GM18520 (cell line): ENCODE measurements around the gene ZNF775.

Source experiments
- ATAC-seq: cut with Tn5 transposase; IDR thresholded peaks from one replicate; pipeline ENCODE4 v1.9.1; 2021; ENCODE audit not compliant: unreplicated experiment

Gene ZNF775

GRCh38 chr7:150368884-150369747, 10.0 kb upstream of the ZNF775 start:
- ATAC-seq: peak; percentile 4

DNA sequence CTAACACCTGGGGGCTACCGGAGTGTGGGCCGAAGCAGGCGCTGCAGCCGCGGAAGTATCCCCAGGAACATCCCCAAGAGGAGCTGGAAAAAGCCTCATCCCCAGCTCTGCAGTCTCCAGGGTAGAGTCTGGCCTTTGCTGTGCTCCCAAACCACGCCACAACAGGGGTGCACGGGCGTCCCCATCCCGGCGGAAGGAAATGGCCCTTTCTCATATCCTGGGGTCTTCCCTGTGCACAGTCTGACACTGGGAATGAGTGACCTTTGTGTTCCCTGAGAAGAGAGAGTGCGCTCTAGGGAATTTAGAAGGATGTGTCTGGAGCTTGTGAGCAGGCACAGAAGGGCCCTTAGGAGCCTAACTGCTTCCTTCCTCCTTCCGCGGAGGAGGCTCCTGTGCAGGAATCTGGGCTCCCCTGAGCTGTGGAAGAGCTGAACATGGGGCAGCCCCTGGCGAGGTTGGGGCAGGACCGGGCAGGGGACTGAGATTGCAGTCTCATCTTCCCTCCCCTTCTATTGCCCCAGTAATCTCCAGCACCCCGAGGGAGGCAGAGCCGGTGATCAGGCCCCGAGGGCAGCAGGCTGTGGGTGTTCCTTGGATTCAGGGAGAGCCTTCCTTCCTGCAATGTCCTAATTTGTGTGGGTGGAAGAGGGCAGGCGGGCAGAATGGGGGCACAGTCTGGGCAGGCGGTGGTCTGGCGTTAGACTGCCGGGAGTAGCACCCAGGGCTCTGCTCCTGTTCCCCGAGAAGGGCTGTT, 9.2 kb upstream of the ZNF775 start:
- ATAC-seq: no peak

- ATAC-seq: no peak
These were observed 8.5 kb upstream of the ZNF775 start for GRCh38 chr7:150370612-150371071.

DNA sequence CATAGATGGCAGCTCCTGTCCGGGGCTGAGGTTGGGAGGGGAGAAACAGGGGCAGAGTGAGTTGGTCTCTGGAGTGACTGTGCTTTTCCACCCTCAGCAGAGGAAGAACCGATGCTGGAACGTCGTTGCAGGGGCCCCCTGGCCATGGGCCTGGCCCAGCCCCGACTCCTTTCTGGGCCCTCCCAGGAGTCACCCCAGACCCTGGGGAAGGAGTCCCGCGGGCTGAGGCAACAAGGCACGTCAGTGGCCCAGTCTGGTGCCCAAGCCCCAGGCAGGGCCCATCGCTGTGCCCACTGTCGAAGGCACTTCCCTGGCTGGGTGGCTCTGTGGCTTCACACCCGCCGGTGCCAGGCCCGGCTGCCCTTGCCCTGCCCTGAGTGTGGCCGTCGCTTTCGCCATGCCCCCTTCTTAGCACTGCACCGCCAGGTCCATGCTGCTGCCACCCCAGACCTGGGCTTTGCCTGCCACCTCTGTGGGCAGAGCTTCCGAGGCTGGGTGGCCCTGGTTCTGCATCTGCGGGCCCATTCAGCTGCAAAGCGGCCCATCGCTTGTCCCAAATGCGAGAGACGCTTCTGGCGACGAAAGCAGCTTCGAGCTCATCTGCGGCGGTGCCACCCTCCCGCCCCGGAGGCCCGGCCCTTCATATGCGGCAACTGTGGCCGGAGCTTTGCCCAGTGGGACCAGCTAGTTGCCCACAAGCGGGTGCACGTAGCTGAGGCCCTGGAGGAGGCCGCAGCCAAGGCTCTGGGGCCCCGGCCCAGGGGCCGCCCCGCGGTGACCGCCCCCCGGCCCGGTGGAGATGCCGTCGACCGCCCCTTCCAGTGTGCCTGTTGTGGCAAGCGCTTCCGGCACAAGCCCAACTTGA, 7.8 kb upstream of the ZNF775 start:
- ATAC-seq: no peak

- no peak for ATAC-seq
These were observed 7.2 kb upstream of the ZNF775 start for GRCh38 chr7:150371996-150372270.

DNA sequence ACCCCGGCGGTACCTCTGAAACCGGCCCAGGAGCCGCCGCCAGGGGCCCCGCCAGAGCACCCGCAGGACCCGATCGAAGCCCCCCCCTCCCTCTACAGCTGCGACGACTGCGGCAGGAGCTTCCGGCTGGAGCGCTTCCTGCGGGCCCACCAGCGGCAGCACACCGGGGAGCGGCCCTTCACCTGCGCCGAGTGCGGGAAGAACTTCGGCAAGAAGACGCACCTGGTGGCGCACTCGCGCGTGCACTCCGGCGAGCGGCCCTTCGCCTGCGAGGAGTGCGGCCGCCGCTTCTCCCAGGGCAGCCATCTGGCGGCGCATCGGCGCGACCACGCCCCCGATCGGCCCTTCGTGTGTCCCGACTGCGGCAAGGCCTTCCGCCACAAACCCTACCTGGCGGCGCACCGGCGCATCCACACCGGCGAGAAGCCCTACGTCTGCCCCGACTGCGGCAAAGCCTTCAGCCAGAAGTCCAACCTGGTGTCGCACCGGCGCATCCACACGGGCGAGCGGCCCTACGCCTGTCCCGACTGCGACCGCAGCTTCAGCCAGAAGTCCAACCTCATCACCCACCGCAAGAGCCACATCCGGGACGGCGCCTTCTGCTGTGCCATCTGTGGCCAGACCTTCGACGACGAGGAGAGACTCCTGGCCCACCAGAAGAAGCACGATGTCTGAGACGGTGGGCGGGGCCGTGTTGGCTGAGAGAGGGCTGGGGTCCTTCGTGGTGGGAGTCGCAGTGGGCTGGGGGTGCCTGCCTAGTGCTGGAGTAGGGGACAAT, 6.7 kb upstream of the ZNF775 start:
- no peak for ATAC-seq

DNA sequence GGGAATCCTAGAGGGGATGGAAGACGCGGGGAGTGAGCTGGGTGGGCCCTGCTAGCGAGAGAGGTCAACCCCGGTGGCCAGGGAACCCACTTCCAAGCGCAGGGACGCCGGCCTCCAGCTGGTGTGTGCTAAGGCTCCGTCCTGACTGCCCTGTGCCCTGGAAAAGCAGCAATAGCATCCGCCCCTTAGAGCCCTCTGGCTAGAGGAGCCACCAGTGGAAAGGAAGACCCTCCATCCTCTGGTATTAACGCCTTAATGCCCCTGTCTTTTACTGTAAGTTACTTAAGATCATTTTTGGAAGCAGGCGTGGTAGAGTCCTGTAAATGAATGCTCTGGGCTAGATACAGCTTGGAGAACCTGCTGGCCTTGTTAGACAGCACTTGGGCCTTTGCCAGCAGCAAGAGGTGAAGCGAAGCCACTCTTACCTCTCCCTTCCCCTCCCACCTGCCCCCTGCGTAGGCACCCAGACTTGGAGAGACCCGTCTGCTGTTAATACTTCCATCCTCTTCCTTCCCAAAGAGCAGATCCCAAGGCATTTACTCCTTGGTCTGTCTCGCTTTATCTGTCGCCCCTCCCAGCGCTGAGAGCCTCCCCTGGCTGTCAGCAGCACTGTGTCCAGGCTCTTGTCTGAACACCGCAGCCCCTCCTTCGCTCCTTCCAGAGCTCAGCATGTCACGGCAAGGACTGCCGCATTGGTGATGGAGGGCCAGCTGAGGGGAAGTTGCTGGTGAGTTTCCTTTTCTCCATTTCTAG, 5.9 kb upstream of the ZNF775 start:
- no peak for ATAC-seq

DNA sequence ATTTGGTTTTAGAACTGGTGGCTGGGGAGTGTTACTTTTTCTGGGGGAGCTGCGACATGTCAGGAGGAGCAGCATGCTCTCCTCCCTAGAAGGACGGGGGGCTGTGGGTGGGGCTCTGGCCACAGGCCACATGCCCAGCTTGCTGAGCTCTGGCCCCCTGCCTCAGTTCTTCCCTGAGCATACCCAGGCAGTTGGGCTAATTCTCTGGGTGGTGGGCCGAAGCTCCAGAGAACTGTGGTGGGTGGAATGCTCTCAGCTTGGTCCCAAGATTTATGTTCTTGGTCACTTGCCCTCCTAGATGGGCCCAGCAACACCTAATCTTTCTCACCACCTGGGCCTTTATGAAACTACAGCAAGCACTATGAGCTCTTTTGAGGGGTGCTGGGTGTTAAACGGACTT, 5.1 kb upstream of the ZNF775 start:
- ATAC-seq: no peak

- ATAC-seq: no peak
These were observed 4.7 kb upstream of the ZNF775 start for GRCh38 chr7:150374472-150374871.

GRCh38 chr7:150375662-150376521, 3.2 kb upstream of the ZNF775 start:
- ATAC-seq: no peak

DNA sequence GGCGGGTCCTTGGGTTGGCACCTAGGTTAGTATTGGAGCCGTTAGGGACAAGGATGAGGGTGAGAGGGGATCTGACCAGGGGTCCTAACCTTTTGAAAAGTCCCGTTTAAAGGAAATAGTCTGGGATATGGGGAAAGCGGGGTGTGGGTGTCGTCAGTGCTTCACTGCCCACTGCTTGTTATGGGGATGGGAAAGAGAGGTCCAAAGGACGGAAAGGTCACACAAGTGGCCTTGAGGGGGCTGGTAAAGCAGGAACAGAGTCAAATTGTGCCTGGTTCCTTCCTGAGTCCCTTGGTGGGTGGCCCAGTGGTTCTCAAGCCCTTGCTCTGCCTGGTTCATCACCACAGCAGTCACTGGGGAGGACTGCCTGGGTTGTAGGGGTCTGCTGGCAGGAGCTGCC, 2.6 kb upstream of the ZNF775 start:
- ATAC-seq: no peak

GRCh38 chr7:150377196-150377595, 1.9 kb upstream of the ZNF775 start:
- ATAC-seq: no peak

- no peak for ATAC-seq
These were observed 1.5 kb upstream of the ZNF775 start for GRCh38 chr7:150377635-150378034.

GRCh38 chr7:150378115-150378852, 846 bp upstream of the ZNF775 start:
- ATAC-seq: no peak

DNA sequence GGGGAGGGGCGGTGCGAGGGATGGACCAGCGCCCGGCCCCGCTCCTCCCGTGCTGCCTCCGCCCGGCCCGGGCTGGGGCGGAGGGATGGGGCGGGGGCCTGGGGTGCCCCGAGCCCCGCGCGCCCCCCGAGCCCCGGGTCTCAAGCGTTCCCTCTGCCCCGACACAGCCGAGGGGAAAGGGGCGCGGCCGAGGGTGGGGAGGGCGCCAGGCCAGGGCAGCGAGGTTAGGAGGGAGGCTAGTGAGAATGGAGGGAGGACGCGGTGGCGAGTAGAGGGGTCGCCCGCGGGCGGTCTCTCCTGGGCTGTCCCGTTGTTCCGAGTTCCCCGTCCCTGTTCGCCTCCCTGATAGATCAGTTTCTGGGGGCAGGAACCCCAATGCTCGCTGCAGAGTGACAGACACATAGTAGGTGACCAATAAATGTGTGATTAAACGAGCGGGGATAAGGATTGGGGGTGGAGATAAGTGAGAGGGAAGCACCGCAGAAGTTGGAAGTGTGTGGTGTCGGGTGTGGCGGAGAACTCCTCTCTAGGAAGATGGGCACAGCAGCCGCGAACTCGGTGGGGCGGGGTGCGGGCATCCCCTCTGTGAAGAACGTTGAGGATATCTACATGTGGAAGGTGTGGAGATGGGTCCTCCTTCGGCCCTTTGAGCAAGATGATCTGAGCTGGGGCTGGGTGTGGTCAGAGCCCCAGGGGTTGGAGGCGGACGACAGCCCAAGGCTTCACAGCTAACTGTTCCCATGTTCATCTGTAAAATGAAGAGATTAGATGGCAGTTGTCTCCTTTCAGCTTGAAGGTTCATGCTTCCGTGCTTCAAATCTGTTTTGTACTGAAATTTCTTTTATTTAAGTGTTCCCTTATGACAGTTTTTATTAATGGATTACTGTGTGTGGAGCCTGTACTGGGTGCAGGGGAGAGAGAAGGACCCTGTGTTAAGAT, 580 bp downstream of the ZNF775 start:
- no peak for ATAC-seq

DNA sequence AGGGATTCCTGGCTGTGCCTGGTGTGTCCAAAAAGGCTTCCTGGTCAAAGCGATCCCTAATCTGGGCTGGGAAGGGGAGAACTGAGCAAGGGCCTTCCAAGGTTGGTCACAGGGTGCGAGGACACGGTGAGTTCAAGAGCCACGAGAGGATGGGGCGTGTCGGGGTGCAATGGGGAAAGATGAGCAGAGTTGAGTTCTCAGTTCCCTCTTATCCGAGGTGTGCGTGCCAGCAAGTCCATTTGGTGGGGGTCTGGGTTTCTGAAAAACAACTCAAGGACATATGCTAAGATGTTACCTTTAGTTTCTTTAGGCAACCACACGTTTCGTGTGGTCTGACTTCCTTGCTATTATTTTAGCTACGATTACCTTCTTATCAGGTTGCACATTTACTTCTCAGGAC, 1.3 kb downstream of the ZNF775 start:
- ATAC-seq: no peak

DNA sequence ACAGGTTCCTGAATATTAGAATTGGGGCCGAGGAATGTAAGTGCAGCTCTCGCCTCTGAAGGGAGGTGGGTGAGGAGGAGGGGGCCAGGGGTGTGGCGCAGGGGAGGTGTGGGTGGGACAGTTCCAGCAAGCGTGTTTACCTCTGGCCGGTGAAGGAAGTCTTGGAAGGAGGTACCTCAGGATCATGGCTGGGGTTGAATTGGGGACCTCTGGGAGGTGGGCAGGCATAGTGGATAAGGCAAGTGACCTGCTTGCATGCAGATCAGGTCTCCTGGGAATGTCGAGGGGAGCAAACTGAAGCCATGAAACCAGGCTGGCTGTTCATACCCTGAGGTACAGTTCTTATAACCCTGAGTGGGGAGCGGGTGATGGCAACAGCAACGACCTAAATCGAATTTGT, 2.0 kb downstream of the ZNF775 start:
- ATAC-seq: no peak
